Limb (tissue), 2 donors: ENCODE results near the gene LPP.
A peak's percentile ranks its signal among the peaks of the same experiment; 100 is the strongest.

Source experiments
- DNase-seq, 2 donors: peaks; one replicate each; pipeline ENCODE4 v3.0.0-alpha.2; 2016; ENCODE audit errors: extremely low spot score in 2 of 2

The LPP gene

GRCh38 chr3:188271226-188271914, 117.4 kb downstream of the LPP start:
- DNase-seq: no peak

GRCh38 chr3:188272481-188273372, 118.8 kb downstream of the LPP start:
- no peak for DNase-seq

GRCh38 chr3:188274249-188274915, 120.4 kb downstream of the LPP start:
- DNase-seq: no peak

- no peak for DNase-seq
These were observed 122.4 kb downstream of the LPP start for GRCh38 chr3:188276375-188276774.

GRCh38 chr3:188278717-188279324, 124.9 kb downstream of the LPP start:
- DNase-seq: no peak

- DNase-seq: no peak
These were observed 125.8 kb downstream of the LPP start for GRCh38 chr3:188279502-188280335.

- DNase-seq: no peak
These were observed 126.7 kb downstream of the LPP start for GRCh38 chr3:188280627-188281026.

GRCh38 chr3:188282871-188283270, 128.9 kb downstream of the LPP start:
- no peak for DNase-seq

GRCh38 chr3:188283347-188283746, 129.4 kb downstream of the LPP start:
- DNase-seq: no peak

GRCh38 chr3:188284455-188285212, 130.7 kb downstream of the LPP start:
- DNase-seq: no peak

GRCh38 chr3:188286087-188286513, 132.1 kb downstream of the LPP start:
- DNase-seq: no peak

GRCh38 chr3:188287339-188287738, 133.4 kb downstream of the LPP start:
- no peak for DNase-seq

- DNase-seq: no peak
These were observed 134.0 kb downstream of the LPP start for GRCh38 chr3:188287762-188288505.

- DNase-seq: no peak
These were observed 138.3 kb downstream of the LPP start for GRCh38 chr3:188292251-188292650.

- no peak for DNase-seq
These were observed 138.9 kb downstream of the LPP start for GRCh38 chr3:188292827-188293226.

- no peak for DNase-seq
These were observed 140.2 kb downstream of the LPP start for GRCh38 chr3:188294113-188294512.

- DNase-seq: peak in 1 of 2 donors; percentile 43
These were observed 141.0 kb downstream of the LPP start for GRCh38 chr3:188294823-188295487.

- no peak for DNase-seq
These were observed 141.9 kb downstream of the LPP start for GRCh38 chr3:188295876-188296275.
